DND-41 (cell line): Measurements from ENCODE around the gene TRIM51G.
"Not testable (repeated sequence)": the region's sequence is repeated elsewhere in the genome, so short reads cannot be mapped to it uniquely, and the experiment has no call there.

Source experiments
- EZH2 ChIP-seq: IDR thresholded peaks from 3 replicates; pipeline ENCODE4 v1.6.1; 2012; ENCODE audit warnings: borderline replicate concordance, low read depth, mild to moderate bottlenecking, moderate library complexity, low read length, inconsistent platforms; ENCODE audit not compliant: severe bottlenecking
- TF ChIP-seq, protein P1 (sequence below): IDR thresholded peaks from 2 replicates; pipeline ENCODE4 v1.5.1; 2012; ENCODE audit warnings: borderline replicate concordance, low read length, moderate library complexity, mild to moderate bottlenecking; ENCODE audit not compliant: poor library complexity, severe bottlenecking; ENCODE audit errors: extremely low read depth

DNA sequence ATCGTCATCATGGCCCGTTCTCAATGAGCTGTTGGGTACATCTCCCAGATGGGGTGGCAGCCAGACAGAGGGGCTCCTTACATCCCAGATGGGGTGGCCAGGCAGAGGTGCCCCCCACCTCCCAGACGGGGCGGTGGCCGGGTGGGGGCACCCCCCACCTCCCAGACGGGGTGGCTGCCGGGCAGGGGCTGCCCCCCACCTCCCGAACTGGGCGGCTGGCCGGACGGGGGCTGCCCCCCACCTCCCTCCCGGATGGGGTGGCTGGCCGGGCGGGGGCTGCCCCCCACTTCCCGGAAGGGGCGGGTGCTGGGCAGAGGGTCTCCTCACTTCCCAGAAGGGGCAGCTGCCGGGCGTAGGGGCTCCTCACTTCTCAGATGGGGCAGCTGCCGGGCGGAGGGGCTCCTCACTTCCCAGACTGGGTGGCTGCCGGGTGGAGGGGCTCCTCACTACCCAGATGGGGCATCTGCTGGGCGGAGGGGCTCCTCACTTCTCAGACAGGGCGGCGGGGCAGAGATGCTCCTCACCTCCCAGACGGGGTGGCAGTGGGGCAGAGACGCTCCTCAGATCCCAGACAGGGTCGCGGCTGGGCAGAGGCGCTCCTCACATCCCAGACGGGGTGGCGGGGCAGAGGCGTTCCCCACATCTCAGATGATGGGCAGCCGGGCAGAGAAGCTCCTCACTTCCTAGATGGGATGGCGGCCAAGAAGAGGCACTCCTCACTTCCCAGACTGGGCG lies 28.2 kb downstream of the TRIM51G start:
- TF ChIP-seq, protein P1, sequence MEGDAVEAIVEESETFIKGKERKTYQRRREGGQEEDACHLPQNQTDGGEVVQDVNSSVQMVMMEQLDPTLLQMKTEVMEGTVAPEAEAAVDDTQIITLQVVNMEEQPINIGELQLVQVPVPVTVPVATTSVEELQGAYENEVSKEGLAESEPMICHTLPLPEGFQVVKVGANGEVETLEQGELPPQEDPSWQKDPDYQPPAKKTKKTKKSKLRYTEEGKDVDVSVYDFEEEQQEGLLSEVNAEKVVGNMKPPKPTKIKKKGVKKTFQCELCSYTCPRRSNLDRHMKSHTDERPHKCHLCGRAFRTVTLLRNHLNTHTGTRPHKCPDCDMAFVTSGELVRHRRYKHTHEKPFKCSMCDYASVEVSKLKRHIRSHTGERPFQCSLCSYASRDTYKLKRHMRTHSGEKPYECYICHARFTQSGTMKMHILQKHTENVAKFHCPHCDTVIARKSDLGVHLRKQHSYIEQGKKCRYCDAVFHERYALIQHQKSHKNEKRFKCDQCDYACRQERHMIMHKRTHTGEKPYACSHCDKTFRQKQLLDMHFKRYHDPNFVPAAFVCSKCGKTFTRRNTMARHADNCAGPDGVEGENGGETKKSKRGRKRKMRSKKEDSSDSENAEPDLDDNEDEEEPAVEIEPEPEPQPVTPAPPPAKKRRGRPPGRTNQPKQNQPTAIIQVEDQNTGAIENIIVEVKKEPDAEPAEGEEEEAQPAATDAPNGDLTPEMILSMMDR: not testable (repeated sequence)
- TF ChIP-seq EZH2: not testable (repeated sequence)
